IPS-18a (cell line): ENCODE results near the gene ZSCAN20.

ENCODE experiments used
- H3K27ac ChIP-seq: one replicate; pipeline ENCODE4 v1.5.1; 2013; ENCODE audit warnings: low read length
- H3K27me3 ChIP-seq: one replicate; pipeline ENCODE4 v1.6.1; 2013; ENCODE audit warnings: mild to moderate bottlenecking, low read length; ENCODE audit not compliant: control insufficient read depth, insufficient read depth
- H3K36me3 ChIP-seq: one replicate; pipeline ENCODE4 v1.6.1; 2013; ENCODE audit warnings: low read depth, low read length; ENCODE audit not compliant: control insufficient read depth
- H3K4me1 ChIP-seq: one replicate; pipeline ENCODE4 v1.6.1; 2013; ENCODE audit warnings: low read depth, low read length; ENCODE audit not compliant: control insufficient read depth
- H3K4me3 ChIP-seq: one replicate; pipeline ENCODE4 v1.5.1; 2013; ENCODE audit warnings: low read length
- H3K9ac ChIP-seq: one replicate; pipeline ENCODE4 v1.6.1; 2013; ENCODE audit warnings: mild to moderate bottlenecking, low read length, moderate library complexity
- H3K9me3 ChIP-seq: one replicate; pipeline ENCODE4 v1.6.1; 2013; ENCODE audit warnings: low read depth, low read length; ENCODE audit not compliant: control insufficient read depth

The ZSCAN20 gene

GRCh38 chr1:33517596-33518250, 45.3 kb downstream of the ZSCAN20 start:
- Histone ChIP-seq H3K9me3 (no peaks in the 10 kb centered on the region), H3K4me3 (no peak overlapping the region), H3K36me3 (no peaks in the 10 kb centered on the region)

DNA sequence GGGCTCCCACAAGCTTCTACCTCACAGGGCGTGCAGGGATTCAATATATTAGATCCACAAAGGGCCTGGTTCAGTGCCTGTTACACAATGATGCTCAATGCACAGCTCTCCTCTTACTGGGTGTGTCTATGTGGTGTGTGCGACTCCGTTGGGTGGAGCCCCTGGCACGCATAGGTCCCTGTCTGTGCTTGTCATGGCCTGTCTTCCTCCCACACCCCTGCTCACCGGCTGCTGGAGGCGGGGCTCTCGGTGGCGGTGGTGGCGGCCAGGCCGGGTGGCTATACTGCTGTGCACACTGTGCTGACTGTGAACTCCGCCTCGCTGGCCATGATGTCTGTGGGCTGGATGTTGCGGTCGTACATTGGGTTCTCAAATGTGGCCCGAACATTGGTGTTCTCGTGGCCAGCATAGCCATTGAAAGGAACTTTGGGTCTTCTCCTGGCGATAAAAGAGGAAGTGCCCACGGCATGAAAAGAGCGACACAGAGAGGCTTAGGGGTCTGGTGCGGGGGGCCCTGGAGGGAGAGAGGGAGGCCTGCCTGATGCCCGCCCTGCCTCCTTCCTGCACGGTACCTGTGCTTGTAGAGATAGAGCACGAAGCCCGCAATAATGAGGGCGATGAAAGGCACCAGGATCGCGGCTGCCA, 46.9 kb downstream of the ZSCAN20 start:
- no peaks in the 10 kb centered on the region for H3K27me3 ChIP-seq
- no peaks in the 10 kb centered on the region for H3K36me3 ChIP-seq
- H3K9ac ChIP-seq: no peak overlapping the region
- H3K4me3 ChIP-seq: no peak overlapping the region
- no peaks in the 10 kb centered on the region for H3K9me3 ChIP-seq
- H3K4me1 ChIP-seq: peaks cover 10% of the 10 kb centered on the region
- H3K27ac ChIP-seq: no peak overlapping the region

More at GRCh38 chr1:33517596-33518250, 45.3 kb downstream of the ZSCAN20 start:
- Histone ChIP-seq H3K9ac (no peak overlapping the region), H3K27ac (no peak overlapping the region), H3K27me3 (no peaks in the 10 kb centered on the region), H3K4me1 (peaks cover 10% of the 10 kb centered on the region)

DNA sequence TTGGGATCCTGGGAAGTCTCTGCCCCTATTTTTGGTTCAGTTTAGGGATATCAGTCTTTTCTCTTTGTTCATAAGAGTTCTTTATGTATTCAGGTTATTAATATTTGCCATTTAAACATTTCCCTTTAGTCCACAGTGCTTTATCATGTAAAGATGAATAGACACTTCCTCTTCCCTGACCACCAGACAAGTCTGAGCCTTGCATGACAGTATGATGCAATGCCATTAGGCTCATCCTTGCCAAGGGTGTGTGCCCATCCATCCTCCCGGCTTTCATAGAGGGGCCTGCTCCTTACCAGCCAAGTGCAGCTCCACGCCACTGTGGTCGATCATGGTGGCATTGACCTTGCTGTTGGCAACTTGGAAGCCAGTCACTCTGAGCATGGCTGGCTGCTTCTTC, 52.1 kb downstream of the ZSCAN20 start:
- H3K27me3 ChIP-seq: no peaks in the 10 kb centered on the region
- no peak overlapping the region for H3K4me3 ChIP-seq
- no peaks in the 10 kb centered on the region for H3K9me3 ChIP-seq
- H3K36me3 ChIP-seq: peaks cover 5% of the 10 kb centered on the region
- no peak overlapping the region for H3K27ac ChIP-seq
- no peaks in the 10 kb centered on the region for H3K4me1 ChIP-seq
- no peak overlapping the region for H3K9ac ChIP-seq

DNA sequence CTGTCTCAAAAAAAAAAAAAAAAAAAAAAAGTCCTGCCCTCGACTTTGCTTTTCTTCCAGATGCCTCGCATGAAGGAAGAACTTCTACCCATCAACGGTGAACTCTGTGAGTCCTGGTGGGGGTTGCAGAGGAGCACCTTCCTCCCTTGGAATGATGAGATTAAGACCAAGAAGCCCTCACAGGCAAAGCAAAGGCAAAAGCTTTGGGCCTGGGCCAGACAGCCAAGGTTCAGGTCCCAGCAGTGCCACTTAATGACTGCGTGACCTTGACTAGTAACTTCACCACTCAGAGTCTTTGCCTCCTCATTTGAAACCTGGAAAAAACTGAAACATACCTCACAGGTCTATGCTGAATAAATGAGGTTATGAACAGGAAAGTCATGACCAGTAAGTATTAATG, 55.5 kb downstream of the ZSCAN20 start:
- Histone ChIP-seq H3K4me3 (no peak overlapping the region), H3K9me3 (no peaks in the 10 kb centered on the region), H3K4me1 (no peaks in the 10 kb centered on the region), H3K27ac (no peak overlapping the region), H3K9ac (no peak overlapping the region), H3K27me3 (no peaks in the 10 kb centered on the region), H3K36me3 (peaks cover 5% of the 10 kb centered on the region)

DNA sequence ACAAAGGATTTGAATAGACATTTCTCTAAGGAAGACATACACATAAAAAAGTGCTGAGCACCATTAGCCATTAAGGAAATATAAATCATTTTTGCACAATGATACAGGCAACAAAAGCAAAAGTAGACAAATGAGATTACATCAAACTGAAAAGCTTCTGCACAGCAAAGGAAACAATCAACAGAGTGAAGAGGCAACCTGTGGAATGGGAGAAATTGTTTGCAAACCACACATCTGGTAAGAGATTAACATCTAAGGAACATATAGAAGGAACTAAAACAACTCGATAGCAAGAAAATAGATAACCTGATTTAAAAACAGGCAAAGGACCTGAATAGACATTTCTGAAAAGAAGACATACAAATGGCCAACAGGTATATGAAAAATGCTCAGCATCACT, 57.5 kb downstream of the ZSCAN20 start:
- Histone ChIP-seq H3K36me3 (peaks cover 5% of the 10 kb centered on the region), H3K9ac (no peak overlapping the region), H3K4me3 (no peak overlapping the region), H3K9me3 (no peaks in the 10 kb centered on the region), H3K4me1 (no peaks in the 10 kb centered on the region), H3K27ac (no peak overlapping the region), H3K27me3 (no peaks in the 10 kb centered on the region)

DNA sequence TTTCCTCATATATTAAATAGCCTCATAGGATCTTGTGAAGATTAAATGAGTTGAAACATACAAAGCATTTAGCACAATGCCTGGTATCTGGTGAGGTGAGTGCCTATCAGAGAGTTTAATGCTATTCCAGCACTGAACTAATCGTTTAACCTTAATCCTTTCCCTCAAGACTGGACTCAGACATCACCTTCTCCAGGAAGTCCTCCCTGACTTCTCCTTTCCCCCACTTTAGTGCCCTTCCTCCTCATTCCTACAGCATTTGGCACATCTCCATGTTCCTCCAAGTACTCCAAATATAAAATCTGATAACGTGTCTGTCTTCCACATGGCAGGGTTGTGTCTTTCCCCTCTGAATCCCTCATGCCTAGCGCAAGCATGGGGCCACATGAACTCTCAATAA, 59.8 kb downstream of the ZSCAN20 start:
- no peak overlapping the region for H3K9ac ChIP-seq
- H3K4me3 ChIP-seq: no peak overlapping the region
- no peaks in the 10 kb centered on the region for H3K9me3 ChIP-seq
- no peaks in the 10 kb centered on the region for H3K4me1 ChIP-seq
- H3K27ac ChIP-seq: no peak overlapping the region
- H3K27me3 ChIP-seq: no peaks in the 10 kb centered on the region
- no peaks in the 10 kb centered on the region for H3K36me3 ChIP-seq

DNA sequence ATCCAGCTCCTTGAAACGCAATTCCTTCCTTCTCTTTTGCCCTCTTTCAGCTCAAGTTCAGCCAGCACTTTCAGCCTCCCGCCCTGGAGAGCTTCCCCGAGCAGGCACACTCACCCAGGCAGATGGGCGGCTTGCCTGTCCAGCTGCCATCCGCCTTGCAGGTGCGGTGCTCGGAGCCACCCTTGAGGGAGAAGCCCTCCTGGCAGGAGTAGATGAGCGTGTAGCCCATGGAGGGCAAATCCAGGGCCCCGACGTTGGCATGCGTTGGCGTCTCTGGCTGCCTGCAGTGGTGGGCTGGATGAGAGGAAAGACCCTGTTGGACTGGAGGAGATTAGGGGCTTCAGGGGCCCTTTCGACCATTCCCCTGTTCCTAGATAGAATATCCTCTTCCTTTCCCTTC, 60.5 kb downstream of the ZSCAN20 start:
- H3K27me3 ChIP-seq: no peaks in the 10 kb centered on the region
- H3K4me3 ChIP-seq: no peak overlapping the region
- H3K9me3 ChIP-seq: no peaks in the 10 kb centered on the region
- H3K27ac ChIP-seq: no peak overlapping the region
- H3K4me1 ChIP-seq: no peaks in the 10 kb centered on the region
- H3K9ac ChIP-seq: no peak overlapping the region
- H3K36me3 ChIP-seq: no peaks in the 10 kb centered on the region

DNA sequence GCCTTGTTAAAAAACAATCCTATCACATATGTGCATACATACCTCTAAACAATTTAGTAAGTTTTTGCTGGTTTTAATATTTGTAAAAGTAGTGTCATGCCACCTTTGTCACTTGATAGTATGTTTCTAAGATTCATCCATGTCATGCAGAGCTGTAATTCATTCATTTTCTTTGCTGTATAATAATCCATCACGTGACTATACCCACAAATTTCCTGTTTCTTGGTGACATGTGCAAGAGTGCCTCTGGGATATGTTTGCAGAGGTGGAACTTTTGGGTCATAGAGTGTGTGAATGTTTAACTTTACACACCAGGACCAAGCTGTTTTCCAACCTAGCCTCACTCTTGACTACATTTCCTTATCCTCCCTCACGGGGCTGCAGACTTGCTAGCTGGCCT, 62.9 kb downstream of the ZSCAN20 start:
- Histone ChIP-seq H3K4me3 (no peak overlapping the region), H3K4me1 (no peaks in the 10 kb centered on the region), H3K9me3 (no peaks in the 10 kb centered on the region), H3K27ac (no peak overlapping the region), H3K27me3 (no peaks in the 10 kb centered on the region), H3K36me3 (no peaks in the 10 kb centered on the region), H3K9ac (no peak overlapping the region)

GRCh38 chr1:33537885-33538284, 65.4 kb downstream of the ZSCAN20 start:
- Histone ChIP-seq H3K27ac (no peak overlapping the region), H3K9ac (no peak overlapping the region), H3K4me1 (no peaks in the 10 kb centered on the region), H3K4me3 (no peak overlapping the region), H3K9me3 (no peaks in the 10 kb centered on the region), H3K27me3 (no peaks in the 10 kb centered on the region), H3K36me3 (no peaks in the 10 kb centered on the region)

DNA sequence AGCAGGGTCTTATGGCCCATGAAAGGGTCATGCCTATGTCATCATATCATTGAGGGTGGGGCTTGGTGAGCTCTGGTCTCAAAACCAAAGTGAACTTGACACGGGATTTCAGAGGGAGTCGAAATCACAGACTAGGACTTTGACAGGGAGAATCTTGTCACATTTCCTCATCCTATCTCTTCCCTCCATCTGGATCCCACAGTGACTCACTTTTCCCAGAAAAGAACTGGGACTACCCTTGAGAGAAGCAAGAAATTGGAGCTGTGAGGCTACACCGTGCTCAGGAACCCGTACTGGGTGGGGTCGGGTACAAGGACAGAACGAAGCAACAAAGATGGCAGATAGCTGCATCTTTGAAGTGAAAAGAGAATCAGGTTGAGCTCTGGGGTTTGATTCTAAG, 69.5 kb downstream of the ZSCAN20 start:
- H3K36me3 ChIP-seq: no peaks in the 10 kb centered on the region
- no peak overlapping the region for H3K27ac ChIP-seq
- H3K9me3 ChIP-seq: no peaks in the 10 kb centered on the region
- no peak overlapping the region for H3K9ac ChIP-seq
- no peaks in the 10 kb centered on the region for H3K4me1 ChIP-seq
- H3K4me3 ChIP-seq: no peak overlapping the region
- H3K27me3 ChIP-seq: no peaks in the 10 kb centered on the region
